Neural cell (in vitro differentiated cells): ENCODE results near the gene GNE. TPM values are rescaled to one million over a fixed set of nuclear protein-coding genes. Genes with fewer than 3 reads are reported as not detected.

Experiments
- H2AFZ ChIP-seq: fragments of 200-600, 300-800 bp; sonication (generic), shearing (Covaris generic); 2 replicates; pipeline ENCODE4 v1.6.0; 2014; ENCODE audit warnings: low read depth, mild to moderate bottlenecking, antibody characterized with exemption, low read length, moderate library complexity
- H3F3A ChIP-seq: fragments of 200-600 bp; shearing (Covaris generic); 2 replicates; pipeline ENCODE4 v1.6.1; 2016; ENCODE audit warnings: mild to moderate bottlenecking, moderate library complexity, mixed read lengths, antibody characterized with exemption, low read length; ENCODE audit not compliant: insufficient read depth, poor library complexity, severe bottlenecking
- H3K27ac ChIP-seq: fragments of 200-600, 300-800 bp; sonication (generic), shearing (Covaris generic); 2 replicates; pipeline ENCODE4 v1.5.1; 2014; ENCODE audit warnings: mild to moderate bottlenecking, low read length, moderate library complexity
- H3K27me3 ChIP-seq: fragments of 300-800, 200-600 bp; sonication (generic), shearing (Covaris generic); 2 replicates; pipeline ENCODE4 v1.6.0; 2014; ENCODE audit warnings: mild to moderate bottlenecking, low read depth, low read length, moderate library complexity; ENCODE audit not compliant: insufficient read depth
- H3K36me3 ChIP-seq: fragments of 300-800, 200-600 bp; sonication (generic), shearing (Covaris generic); 2 replicates; pipeline ENCODE4 v1.5.1; 2014; ENCODE audit warnings: mild to moderate bottlenecking, antibody characterized with exemption, low read length, moderate library complexity; ENCODE audit not compliant: insufficient read depth
- H3K4me2 ChIP-seq: fragments of 300-800, 200-600 bp; sonication (generic), shearing (Covaris generic); 2 replicates; pipeline ENCODE4 v1.6.0; 2014; ENCODE audit warnings: mild to moderate bottlenecking, low read length
- H3K4me3 ChIP-seq: fragments of 300-800, 200-600 bp; sonication (generic), shearing (Covaris generic); 2 replicates; pipeline ENCODE4 v1.5.1; 2014; ENCODE audit warnings: mild to moderate bottlenecking, low read length, moderate library complexity
- H3K79me2 ChIP-seq: fragments of 200-600 bp; shearing (Covaris generic); replicated peaks from 2 replicates; pipeline ENCODE4 v1.6.0; 2014; ENCODE audit warnings: mild to moderate bottlenecking, low read length, moderate library complexity; ENCODE audit not compliant: insufficient read depth
- H3K9ac ChIP-seq: fragments of 300-800, 200-600 bp; sonication (generic), shearing (Covaris generic); 2 replicates; pipeline ENCODE4 v1.6.1; 2016; ENCODE audit warnings: mild to moderate bottlenecking, low read length, mixed read lengths
- H3K9me2 ChIP-seq: fragments of 200-600 bp; shearing (Covaris generic); 2 replicates; pipeline ENCODE4 v1.6.1; 2016; ENCODE audit warnings: mild to moderate bottlenecking, low read length, mixed read lengths; ENCODE audit not compliant: insufficient read depth
- H3K9me3 ChIP-seq: fragments of 200-600, 300-800 bp; sonication (generic), shearing (Covaris generic); 2 replicates; pipeline ENCODE4 v1.6.1; 2016; ENCODE audit warnings: mild to moderate bottlenecking, mixed run types, low read length, moderate library complexity, mixed read lengths
- H4K20me1 ChIP-seq: fragments of 200-600 bp; shearing (Covaris generic); 2 replicates; pipeline ENCODE4 v1.6.1; 2016; ENCODE audit warnings: mild to moderate bottlenecking, mixed run types; ENCODE audit not compliant: insufficient read depth
- EP300 ChIP-seq: fragments of 450-650 bp; conservative IDR thresholded peaks from 2 replicates; pipeline ENCODE4 v1.6.1; 2014; ENCODE audit warnings: antibody characterized with exemption, mild to moderate bottlenecking, moderate library complexity; ENCODE audit not compliant: poor library complexity, severe bottlenecking
- EZH2 ChIP-seq: fragments of 200-600, 300-800 bp; shearing (Covaris generic), sonication (generic); IDR thresholded peaks from 2 replicates; pipeline ENCODE4 v1.6.1; 2014; ENCODE audit warnings: antibody characterized with exemption, low read length, borderline replicate concordance, mild to moderate bottlenecking; ENCODE audit not compliant: insufficient read depth, poor library complexity, severe bottlenecking
- MXI1 ChIP-seq: fragments of 450-650 bp; conservative IDR thresholded peaks from 2 replicates; pipeline ENCODE4 v1.6.1; 2014; ENCODE audit warnings: antibody characterized with exemption, mild to moderate bottlenecking; ENCODE audit not compliant: poor library complexity, severe bottlenecking
- POLR2AphosphoS5 ChIP-seq: IDR thresholded peaks from 2 replicates; pipeline ENCODE4 v1.6.1; 2012
- RAD21 ChIP-seq: fragments of 450-650 bp; conservative IDR thresholded peaks from 2 replicates; pipeline ENCODE4 v1.6.1; 2014; ENCODE audit warnings: antibody characterized with exemption, mild to moderate bottlenecking, moderate library complexity
- SMC3 ChIP-seq: fragments of 450-650 bp; conservative IDR thresholded peaks from 2 replicates; pipeline ENCODE4 v1.6.1; 2014; ENCODE audit warnings: antibody characterized with exemption, mild to moderate bottlenecking, moderate library complexity; ENCODE audit not compliant: poor library complexity
- TAF1 ChIP-seq: IDR thresholded peaks from 2 replicates; pipeline ENCODE4 v1.6.1; 2012; ENCODE audit warnings: low read depth
- polyA plus RNA-seq: library from polyadenylated mRNA; depleted of rRNA; stranded (reverse); fragments of >200 nt; gene quantifications from 2 replicates; pipeline ENCODE4 v1.2.3, GENCODE V29; 2014
- TF ChIP-seq, protein P1 (sequence below): fragments of 450-650 bp; IDR thresholded peaks from 2 replicates; pipeline ENCODE4 v1.5.1; 2014; ENCODE audit warnings: antibody characterized with exemption, mild to moderate bottlenecking, moderate library complexity; ENCODE audit not compliant: poor library complexity, severe bottlenecking
- TF ChIP-seq, protein P2 (sequence below): IDR thresholded peaks from 2 replicates; pipeline ENCODE4 v1.6.1; 2012; ENCODE audit warnings: borderline replicate concordance

GNE gene
- polyA plus RNA-seq, 1 donor from 2014 or later: 22.7 TPM

DNA sequence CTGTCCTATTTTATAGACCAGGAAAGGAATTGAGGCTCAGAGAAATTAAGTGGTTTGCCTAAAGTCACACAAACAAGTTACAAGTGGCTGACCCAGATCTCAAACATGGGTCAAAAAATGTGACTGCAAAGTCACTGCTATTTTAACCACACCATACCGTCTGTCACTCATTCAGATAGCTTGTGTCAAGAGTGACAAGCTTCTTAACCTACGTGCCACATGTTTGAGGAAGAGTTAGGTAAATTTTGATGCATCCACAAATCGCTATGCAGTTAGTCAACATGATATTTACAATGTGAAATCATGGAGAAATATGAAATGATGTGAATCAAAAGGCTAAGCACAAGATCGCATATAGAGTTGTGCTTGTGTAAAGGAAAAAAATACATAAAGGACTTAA lies 22.7 kb upstream of the GNE start:
- Histone ChIP-seq H3K79me2 (no peaks in the 10 kb centered on the region), H3K27ac (no peak overlapping the region), H3F3A (no peaks in the 10 kb centered on the region), H4K20me1 (no peaks in the 10 kb centered on the region), H3K27me3 (no peaks in the 10 kb centered on the region), H2AFZ (no peak overlapping the region), H3K4me2 (no peak overlapping the region), H3K36me3 (no peaks in the 10 kb centered on the region), H3K4me3 (no peak overlapping the region), H3K9me2 (no peaks in the 10 kb centered on the region), H3K9me3 (no peaks in the 10 kb centered on the region), H3K9ac (no peak overlapping the region)
- TF ChIP-seq, protein P1, sequence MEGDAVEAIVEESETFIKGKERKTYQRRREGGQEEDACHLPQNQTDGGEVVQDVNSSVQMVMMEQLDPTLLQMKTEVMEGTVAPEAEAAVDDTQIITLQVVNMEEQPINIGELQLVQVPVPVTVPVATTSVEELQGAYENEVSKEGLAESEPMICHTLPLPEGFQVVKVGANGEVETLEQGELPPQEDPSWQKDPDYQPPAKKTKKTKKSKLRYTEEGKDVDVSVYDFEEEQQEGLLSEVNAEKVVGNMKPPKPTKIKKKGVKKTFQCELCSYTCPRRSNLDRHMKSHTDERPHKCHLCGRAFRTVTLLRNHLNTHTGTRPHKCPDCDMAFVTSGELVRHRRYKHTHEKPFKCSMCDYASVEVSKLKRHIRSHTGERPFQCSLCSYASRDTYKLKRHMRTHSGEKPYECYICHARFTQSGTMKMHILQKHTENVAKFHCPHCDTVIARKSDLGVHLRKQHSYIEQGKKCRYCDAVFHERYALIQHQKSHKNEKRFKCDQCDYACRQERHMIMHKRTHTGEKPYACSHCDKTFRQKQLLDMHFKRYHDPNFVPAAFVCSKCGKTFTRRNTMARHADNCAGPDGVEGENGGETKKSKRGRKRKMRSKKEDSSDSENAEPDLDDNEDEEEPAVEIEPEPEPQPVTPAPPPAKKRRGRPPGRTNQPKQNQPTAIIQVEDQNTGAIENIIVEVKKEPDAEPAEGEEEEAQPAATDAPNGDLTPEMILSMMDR: no peak
- TF ChIP-seq SMC3 (no peak), POLR2AphosphoS5 (no peak), EP300 (no peak), RAD21 (no peak), TAF1 (no peak)
- TF ChIP-seq, protein P2, sequence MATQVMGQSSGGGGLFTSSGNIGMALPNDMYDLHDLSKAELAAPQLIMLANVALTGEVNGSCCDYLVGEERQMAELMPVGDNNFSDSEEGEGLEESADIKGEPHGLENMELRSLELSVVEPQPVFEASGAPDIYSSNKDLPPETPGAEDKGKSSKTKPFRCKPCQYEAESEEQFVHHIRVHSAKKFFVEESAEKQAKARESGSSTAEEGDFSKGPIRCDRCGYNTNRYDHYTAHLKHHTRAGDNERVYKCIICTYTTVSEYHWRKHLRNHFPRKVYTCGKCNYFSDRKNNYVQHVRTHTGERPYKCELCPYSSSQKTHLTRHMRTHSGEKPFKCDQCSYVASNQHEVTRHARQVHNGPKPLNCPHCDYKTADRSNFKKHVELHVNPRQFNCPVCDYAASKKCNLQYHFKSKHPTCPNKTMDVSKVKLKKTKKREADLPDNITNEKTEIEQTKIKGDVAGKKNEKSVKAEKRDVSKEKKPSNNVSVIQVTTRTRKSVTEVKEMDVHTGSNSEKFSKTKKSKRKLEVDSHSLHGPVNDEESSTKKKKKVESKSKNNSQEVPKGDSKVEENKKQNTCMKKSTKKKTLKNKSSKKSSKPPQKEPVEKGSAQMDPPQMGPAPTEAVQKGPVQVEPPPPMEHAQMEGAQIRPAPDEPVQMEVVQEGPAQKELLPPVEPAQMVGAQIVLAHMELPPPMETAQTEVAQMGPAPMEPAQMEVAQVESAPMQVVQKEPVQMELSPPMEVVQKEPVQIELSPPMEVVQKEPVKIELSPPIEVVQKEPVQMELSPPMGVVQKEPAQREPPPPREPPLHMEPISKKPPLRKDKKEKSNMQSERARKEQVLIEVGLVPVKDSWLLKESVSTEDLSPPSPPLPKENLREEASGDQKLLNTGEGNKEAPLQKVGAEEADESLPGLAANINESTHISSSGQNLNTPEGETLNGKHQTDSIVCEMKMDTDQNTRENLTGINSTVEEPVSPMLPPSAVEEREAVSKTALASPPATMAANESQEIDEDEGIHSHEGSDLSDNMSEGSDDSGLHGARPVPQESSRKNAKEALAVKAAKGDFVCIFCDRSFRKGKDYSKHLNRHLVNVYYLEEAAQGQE: no peak

DNA sequence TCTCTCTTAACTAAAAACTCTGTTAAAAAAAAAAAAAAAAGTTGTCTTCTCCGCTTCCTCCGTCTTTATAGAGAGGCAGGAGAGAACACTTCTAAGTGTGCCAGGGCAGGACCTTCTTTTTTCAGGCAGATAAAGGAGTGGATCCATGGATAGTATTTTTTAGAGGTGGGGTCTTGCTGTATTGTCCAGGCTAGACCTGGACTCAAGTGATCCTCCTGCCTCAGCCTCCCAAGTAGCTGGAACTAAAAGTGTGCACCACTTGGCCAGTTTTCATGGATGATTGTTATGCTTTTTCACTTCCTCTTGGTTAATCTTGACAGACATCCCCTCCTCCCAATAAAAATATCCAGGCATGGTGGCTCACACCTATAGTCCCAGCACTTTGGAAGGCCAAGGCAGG lies 20.0 kb upstream of the GNE start:
- H3K4me3 ChIP-seq: no peak overlapping the region
- no peak overlapping the region for H2AFZ ChIP-seq
- no peaks in the 10 kb centered on the region for H3K36me3 ChIP-seq
- no peak overlapping the region for H3K4me2 ChIP-seq
- H3K9me3 ChIP-seq: no peaks in the 10 kb centered on the region
- H3K79me2 ChIP-seq: no peaks in the 10 kb centered on the region
- no peaks in the 10 kb centered on the region for H4K20me1 ChIP-seq
- H3K27me3 ChIP-seq: no peaks in the 10 kb centered on the region
- TF ChIP-seq, protein P1: no peak
- no peak for TF ChIP-seq SMC3
- no peak for TF ChIP-seq POLR2AphosphoS5
- TF ChIP-seq EP300: no peak
- no peak for TF ChIP-seq MXI1
- no peak for TF ChIP-seq RAD21
- TF ChIP-seq, protein P2: no peak
- no peak for TF ChIP-seq TAF1
- TF ChIP-seq EZH2: no peak
- H3K27ac ChIP-seq: no peak overlapping the region
- no peaks in the 10 kb centered on the region for H3K9me2 ChIP-seq
- H3F3A ChIP-seq: no peaks in the 10 kb centered on the region
- H3K9ac ChIP-seq: no peak overlapping the region
